ENCODE measurements around the gene TTC27.
A peak's percentile ranks its signal among the peaks of the same experiment; 100 is the strongest.
"Not testable (repeated sequence)": the region's sequence is repeated elsewhere in the genome, so short reads cannot be mapped to it uniquely, and the experiment has no call there.

The TTC27 gene

GRCh38 chr2:32721376-32721775, 93.5 kb downstream of the TTC27 start:
- DNase-seq, result no peak

- no peak for DNase-seq
These were observed 95.7 kb downstream of the TTC27 start for GRCh38 chr2:32723467-32724079.

GRCh38 chr2:32726678-32727077, 98.8 kb downstream of the TTC27 start:
- not testable (repeated sequence) for DNase-seq

DNA sequence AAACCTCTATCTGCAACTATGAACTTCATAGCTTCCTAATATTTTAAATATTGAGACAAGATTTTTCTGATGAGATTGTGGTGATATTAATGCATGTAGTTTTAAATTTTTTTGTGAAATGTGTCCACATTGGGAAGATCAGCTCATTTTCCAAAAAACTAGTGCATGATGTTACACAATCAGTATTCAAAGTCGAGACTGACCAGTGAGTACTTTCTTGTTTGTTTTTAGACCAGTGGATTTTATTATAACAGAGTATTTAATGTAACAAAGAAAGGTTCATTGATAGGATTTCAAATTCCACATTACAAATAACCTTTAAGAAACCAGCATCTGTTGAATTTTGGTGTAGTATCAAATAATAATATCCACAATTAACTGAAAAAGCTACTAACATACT, 99.3 kb downstream of the TTC27 start:
- DNase-seq, result no peak

DNA sequence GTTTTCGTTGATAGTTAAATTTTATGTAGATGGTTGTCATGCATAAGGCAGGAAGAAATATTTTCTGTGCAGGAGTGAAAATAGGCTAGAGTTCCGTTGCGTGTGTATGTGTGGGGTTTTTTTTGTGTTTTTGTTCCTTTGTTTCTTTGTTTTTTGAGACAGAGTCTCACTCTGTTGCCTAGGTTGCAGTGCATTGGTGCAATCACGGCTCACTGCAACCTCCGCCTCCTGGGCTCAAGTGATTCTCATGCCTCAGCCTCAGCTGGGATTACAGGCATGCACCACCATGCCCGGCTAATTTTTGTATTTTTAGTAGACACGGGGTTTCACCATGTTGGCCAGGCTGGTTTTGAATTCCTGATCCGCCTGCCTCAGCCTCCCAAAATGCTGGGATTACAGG, 103.1 kb downstream of the TTC27 start:
- not testable (repeated sequence) for DNase-seq

GRCh38 chr2:32732120-32732519, 104.3 kb downstream of the TTC27 start:
- no peak for DNase-seq

DNA sequence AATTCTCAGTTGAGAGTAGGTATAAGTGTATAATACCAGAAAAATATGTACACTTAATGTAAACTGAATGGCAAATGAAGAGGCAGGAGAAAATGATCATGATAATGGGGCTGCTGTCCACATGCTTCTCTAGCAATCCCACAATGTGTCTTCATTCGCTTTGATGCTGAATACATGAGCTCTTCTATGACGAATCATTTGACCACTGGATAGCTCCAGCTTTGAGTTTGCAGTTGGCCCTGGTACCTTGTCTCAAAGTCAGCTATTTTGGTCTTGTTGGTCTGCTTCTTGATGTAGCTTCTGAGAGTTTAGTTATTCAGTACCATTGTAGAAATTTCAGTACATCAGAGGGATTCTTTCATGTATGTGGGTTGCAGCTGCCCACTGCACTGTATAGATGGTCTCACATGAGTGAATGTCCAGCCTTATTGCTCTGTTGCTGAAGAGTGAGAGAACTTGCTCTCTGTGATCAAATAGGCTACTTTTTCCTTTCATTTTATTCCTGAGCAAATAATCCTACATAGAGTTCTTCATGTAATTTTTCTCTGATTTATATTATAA, 105.1 kb downstream of the TTC27 start:
- no peak for DNase-seq

GRCh38 chr2:32735348-32735747, 107.5 kb downstream of the TTC27 start:
- no peak for DNase-seq

DNA sequence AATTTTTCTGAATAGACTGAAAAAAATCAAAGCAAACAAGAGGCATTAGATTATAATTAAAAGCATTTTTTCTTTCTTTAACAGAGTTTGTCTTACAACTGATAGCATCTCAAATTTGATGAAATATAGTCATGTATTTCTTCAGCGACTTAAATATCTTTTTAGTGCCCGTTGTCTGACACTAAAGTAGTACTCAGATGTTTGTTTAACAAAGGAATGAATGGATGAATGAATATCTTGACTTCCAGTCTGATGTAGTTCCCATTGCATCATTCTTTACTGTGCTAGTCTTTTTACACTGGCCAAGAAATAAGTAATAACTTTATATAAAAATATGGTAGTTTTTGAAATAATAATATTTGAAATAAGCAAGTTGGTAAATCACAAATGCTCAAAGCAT, 111.1 kb downstream of the TTC27 start:
- DNase-seq, result peak; percentile 11

GRCh38 chr2:32739664-32740063, 111.8 kb downstream of the TTC27 start:
- no peak for DNase-seq

- DNase-seq, result no peak
These were observed 113.7 kb downstream of the TTC27 start for GRCh38 chr2:32741575-32741974.

DNA sequence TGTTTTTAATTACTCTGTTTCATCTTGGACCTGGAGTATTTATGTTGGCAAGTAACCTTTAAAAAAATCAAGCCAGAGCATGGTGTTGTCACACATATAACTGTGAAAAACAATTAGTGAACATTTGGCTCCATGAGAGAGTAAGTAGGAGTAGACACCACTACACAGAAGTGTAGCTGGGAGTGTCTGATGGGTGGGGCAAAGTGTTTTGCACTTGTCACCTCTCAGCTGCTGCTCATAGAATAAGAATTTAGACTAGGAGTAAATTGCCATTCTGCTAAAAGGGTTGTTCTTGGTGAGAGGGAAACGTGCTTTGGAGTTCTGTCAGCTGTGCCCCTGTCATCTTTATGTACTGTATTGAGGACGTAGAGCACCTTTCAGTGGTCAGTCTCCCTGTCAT, 114.5 kb downstream of the TTC27 start:
- no peak for DNase-seq

DNA sequence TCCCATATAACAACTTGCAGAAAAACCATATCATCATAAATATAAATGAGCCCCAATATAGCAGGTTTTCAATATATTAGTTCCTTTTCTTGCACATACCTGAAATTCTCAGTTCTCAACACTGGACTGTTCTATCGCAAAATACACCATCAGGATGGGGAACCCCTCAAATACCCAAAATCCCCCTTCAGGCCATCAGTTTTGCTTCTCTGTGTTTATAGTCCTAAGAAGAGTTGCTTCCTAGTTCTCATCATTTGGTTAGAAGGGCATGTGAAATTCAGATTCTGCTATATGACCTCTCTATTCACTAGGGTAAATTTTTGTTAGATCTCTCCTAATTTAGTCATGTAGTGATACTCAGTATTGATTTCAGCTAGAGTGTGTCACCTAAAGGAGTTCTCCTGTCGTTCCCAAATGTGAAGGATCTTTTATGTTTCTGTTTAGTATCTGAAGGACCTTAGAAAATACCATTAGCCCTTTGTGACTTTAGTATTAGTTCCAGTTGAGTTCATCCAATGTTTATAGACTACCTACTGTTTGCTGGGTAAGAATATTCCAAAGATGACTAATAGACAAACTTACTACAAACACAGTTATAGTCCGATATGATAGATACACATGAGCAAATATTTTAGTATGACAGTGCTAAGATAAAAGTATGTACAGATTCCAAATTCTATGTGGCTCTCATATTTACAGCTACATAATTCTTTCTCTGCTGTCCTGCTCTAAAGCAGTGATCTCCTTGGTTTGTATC, 115.8 kb downstream of the TTC27 start:
- no peak for DNase-seq

- DNase-seq, result no peak
These were observed 117.3 kb downstream of the TTC27 start for GRCh38 chr2:32745191-32745590.

DNA sequence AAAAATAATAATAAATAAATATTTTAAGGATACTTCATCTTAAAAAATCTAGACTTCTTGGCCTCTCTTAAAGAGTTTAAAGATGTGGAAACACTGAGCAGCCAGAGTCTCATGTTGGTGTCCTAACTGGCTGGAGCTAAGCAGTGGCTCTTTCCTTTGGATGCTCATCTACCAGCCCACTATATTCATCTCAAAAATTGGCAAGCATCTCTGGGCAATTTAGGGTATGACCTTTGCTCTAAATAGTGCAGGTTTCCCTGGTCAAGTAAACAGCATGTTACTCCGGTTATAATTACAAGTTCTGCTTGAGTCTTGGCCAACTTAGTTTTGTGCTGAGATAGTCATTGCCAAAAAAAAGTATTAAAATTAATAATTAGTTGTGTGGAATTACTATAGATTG, 117.8 kb downstream of the TTC27 start:
- no peak for DNase-seq

DNA sequence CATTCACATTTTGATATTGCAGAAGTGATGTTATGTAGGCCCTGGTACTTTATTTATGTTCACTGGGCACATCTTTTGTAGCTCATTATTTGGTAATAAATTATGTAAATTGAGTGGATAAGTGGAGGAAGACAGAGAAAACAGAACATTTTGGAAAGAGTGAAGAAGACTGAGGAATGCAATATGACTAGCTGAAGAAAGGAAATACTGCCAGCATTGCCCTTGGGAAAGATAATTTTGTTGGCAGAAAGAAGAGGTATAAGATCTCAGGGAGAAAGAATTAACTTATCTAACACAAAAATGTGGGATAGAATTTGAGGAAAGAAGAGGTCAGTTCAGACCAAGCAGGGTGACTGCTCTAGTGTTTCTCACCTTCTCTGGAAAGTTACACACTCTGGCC, 118.8 kb downstream of the TTC27 start:
- no peak for DNase-seq

GRCh38 chr2:32748158-32748557, 120.3 kb downstream of the TTC27 start:
- no peak for DNase-seq

- DNase-seq, result no peak
These were observed 123.0 kb downstream of the TTC27 start for GRCh38 chr2:32750880-32751279.

- no peak for DNase-seq
These were observed 124.4 kb downstream of the TTC27 start for GRCh38 chr2:32752205-32752604.

GRCh38 chr2:32752952-32753351, 125.1 kb downstream of the TTC27 start:
- DNase-seq, result no peak

DNA sequence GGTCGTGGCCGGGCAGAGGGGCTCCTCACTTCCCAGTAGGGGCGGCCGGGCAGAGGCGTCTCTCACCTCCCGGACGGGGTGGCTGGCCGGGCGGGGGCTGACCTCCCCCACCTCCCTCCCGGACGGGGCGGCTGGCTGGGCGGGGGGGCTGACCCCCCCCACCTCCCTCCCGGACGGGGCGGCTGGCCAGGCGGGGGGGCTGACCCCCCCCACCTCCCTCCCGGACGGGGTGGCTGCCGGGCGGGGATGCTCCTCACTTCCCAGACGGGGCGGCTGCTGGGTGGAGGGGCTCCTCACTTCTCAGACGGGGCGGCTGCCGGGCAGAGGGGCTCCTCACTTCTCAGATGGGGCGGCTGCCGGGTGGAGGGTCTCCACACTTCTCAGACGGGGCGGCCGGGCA, 126.8 kb downstream of the TTC27 start:
- not testable (repeated sequence) for DNase-seq

- DNase-seq, result no peak
These were observed 127.8 kb downstream of the TTC27 start for GRCh38 chr2:32755666-32756065.

- no peak for DNase-seq
These were observed 128.4 kb downstream of the TTC27 start for GRCh38 chr2:32756074-32756727.

DNA sequence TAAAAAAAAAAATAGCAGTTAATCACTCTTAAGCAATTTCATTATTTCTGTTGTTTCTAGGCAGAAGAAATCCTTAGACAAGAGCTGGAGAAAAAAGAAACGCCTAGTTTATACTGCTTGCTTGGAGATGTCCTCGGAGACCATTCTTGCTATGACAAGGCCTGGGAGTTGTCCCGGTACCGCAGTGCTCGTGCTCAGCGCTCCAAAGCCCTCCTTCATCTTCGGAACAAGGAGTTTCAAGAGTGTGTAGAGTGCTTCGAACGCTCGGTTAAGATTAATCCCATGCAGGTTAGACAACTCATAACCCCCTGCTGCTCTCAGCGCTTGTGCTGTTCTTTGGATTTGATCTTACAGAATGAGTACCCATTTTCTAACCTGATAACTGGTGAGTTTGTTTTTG, 130.4 kb downstream of the TTC27 start:
- no peak for DNase-seq

All from DMS79 treated with DMSO at 0.1 percent for 48 hours (cell line).